Activated naive CD8-positive, alpha-beta T cell treated with anti-CD3 and anti-CD28 coated beads, Interleukin-2, amount 10 ng/mL, durations not matched to agents 7 days and 5 days (primary cell): Measurements from ENCODE around the gene SSBP4. TPM values are rescaled to one million over a fixed set of nuclear protein-coding genes. Genes with fewer than 3 reads are reported as not detected.

ENCODE experiments used
- ATAC-seq: fragments of 150-1000 bp; cut with Tn5 transposase; one replicate; pipeline ENCODE4 v1.10.0; 2021; ENCODE audit warnings: low read depth, moderate library complexity
- POLR2A ChIA-PET: fragments of 350-600 bp; sonication (Branson Sonifier 250); formaldehyde crosslinking; loops from one replicate; lab custom pipeline; 2021; ENCODE audit warnings: antibody characterized with exemption; lab: Charles Lee
- DNase-seq: peaks from one replicate; pipeline ENCODE4 v3.0.0; 2021
- H3K27ac Mint-ChIP-seq: one replicate; pipeline ENCODE4 v1.8.0; 2022; ENCODE audit warnings: mild to moderate bottlenecking, mixed read lengths
- H3K27me3 Mint-ChIP-seq: one replicate; pipeline ENCODE4 v1.8.0; 2022; ENCODE audit warnings: mild to moderate bottlenecking, moderate library complexity, mixed read lengths
- H3K36me3 Mint-ChIP-seq: one replicate; pipeline ENCODE4 v1.8.0; 2021; ENCODE audit warnings: mild to moderate bottlenecking, mixed read lengths
- H3K4me1 Mint-ChIP-seq: one replicate; pipeline ENCODE4 v1.8.0; 2021; ENCODE audit warnings: mixed read lengths
- H3K4me3 Mint-ChIP-seq: one replicate; pipeline ENCODE4 v1.8.0; 2022; ENCODE audit warnings: mild to moderate bottlenecking, moderate library complexity, mixed read lengths
- H3K9me3 Mint-ChIP-seq: one replicate; pipeline ENCODE4 v1.8.0; 2021; ENCODE audit warnings: mixed read lengths
- total RNA-seq, 2 experiments: library from RNA; stranded (reverse); gene quantifications; one replicate each; pipeline ENCODE4 v1.2.3, GENCODE V29; 2021

The SSBP4 gene
- total RNA-seq, 2 experiments from 2014 or later: 152 to 158 TPM

DNA sequence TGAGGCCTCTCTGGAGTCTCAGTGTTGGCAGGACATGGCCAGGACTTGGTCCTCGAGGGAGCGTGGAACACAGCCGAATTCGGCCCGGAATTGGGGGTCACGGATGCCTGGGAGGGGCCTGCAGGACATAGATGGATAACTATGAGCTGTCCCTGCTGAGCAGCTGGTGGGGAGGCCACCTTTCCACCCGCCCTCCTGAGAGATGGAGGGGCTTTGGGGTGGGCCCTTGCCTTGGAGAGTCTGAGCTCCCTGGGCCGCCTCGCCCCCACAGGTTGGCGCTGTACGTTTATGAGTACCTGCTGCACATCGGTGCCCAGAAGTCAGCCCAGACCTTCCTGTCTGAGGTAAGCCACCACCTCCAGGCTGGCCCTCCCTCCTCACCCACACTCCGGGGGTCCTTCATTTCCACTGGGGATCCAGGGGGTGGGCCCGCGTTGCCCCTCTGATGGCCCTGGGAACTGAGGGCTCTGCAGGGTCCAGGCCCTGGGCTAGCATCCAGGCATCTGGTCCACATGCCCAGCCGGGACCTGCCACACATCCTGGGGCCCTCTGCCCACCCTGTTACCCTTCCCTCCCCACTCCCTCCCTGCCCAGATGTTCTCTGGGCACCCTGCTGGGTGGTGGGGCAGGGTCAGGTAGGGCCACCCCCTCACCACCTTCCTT is 8.0 kb downstream of the SSBP4 start:
- no peak for DNase-seq
- Mint-ChIP-seq H3K4me3 (no peak overlapping the region), H3K36me3 (peaks cover 12% of the 10 kb centered on the region), H3K4me1 (peaks cover 29% of the 10 kb centered on the region), H3K27ac (no peak overlapping the region), H3K27me3 (no peaks in the 10 kb centered on the region), H3K9me3 (no peaks in the 10 kb centered on the region)
- POLR2A ChIA-PET: no interaction called here
- ATAC-seq: no peak

DNA sequence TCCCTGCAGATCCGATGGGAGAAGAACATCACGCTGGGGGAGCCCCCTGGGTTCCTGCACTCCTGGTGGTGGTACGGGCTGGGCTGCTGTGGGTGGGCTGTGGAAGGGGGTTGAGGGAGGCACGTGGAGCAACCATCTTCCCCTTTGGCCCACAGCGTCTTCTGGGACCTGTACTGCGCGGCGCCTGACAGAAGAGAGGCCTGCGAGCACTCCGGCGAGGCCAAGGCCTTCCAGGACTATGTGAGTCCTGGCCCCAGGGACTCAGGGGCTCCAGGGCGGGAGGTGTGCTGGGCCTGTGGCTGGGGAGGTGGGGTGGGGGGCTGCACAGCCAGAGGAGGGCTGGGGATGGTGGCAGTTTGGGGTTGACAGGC is 8.5 kb downstream of the SSBP4 start:
- no peak overlapping the region for H3K27ac Mint-ChIP-seq
- no peaks in the 10 kb centered on the region for H3K27me3 Mint-ChIP-seq
- H3K36me3 Mint-ChIP-seq: peaks cover 10% of the 10 kb centered on the region
- ATAC-seq (no peak), DNase-seq (no peak)
- H3K4me3 Mint-ChIP-seq: no peak overlapping the region
- H3K4me1 Mint-ChIP-seq: peaks cover 25% of the 10 kb centered on the region
- POLR2A ChIA-PET: no interaction called here
- no peaks in the 10 kb centered on the region for H3K9me3 Mint-ChIP-seq

DNA sequence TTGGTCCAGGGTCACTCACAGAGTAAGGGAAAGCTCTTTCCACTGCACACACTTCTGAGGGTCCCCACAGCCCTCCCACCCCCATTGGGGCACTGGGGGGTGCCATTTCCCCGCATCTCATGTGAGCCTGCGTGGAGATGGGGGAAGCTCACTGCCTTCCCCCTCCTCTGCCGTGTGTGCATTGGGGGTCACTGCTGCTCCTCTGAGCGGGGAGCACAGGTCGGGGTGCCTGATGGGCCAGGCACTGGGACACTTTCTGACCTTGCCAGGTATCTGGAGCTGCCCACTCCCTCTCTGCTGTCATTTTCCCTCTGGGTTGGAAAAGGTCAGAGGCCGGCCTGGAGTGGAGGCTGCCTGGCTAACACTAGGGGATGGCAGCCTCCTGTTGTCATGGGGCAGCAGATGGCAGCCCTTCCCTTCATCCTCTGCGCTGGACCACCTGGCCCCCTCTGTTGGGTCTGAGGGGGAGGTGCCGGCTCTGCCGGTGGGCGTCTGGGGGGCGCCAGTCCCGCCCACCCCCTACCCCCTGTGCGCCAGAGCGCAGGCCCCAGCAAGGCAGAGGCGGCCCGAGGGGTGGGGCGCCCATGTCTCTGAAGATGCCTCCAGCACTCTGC is 9.1 kb downstream of the SSBP4 start:
- Mint-ChIP-seq H3K9me3 (no peaks in the 10 kb centered on the region), H3K4me3 (no peak overlapping the region), H3K4me1 (peaks cover 20% of the 10 kb centered on the region), H3K27ac (peak overlapping the region; percentile 69), H3K27me3 (no peaks in the 10 kb centered on the region), H3K36me3 (peaks cover 4% of the 10 kb centered on the region)
- peak; percentile 50 for DNase-seq
- POLR2A ChIA-PET: interaction anchor here (0.6 to 1.8 kb wide), 9 partner anchors 8 to 224 kb away, joined by 3 to 29 read pairs (median 5); partner anchors contain the start of genes ELL, JUND, RAB3A and SSBP4
- ATAC-seq: no peak

DNA sequence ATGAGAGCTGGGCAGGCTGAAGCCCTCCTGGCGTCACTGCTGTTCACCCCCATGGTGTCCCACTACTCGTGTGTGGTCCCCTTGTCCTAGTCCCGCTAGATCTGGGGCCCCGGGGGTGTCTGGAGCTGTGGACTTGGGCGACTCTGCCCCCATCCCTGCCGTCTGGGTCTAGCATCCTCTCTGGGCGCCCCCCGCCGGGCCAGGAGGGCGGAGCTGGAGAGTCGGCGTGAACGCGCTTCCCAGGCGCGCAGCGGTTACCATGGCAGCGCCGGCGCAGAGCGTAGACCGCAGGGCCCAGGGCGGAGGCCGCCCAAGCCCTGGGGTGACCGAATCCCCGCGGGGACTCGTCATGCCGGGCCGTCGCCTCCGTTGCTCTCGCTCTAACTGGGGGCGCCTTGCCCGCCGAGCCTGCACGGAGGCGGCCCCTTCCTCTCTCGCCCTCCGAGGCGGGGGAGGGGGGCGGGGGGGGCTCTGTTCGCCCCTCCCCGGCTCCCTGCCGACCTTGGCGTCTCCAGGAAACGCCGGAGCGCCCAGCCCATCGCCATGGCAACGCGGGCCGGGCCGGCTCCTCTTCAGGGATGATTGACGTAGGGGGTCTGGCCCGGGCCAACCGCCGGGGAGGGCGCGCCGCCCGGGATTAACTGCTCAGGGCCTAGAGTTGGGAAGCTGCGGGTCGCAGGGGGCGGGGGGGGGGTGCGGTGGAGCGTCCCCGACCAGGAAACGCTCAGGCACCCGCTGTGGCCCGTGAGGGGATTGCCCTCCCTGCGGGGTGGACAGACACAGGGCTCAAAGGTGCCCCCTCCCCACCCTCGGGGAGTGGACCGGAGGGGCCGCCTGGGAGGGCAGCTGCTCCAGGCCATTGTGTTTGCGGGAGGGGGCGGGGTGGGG is 9.8 kb downstream of the SSBP4 start:
- peak; percentile 77 for ATAC-seq
- Mint-ChIP-seq H3K27ac (peak overlapping the region; percentile 83), H3K27me3 (no peaks in the 10 kb centered on the region), H3K36me3 (peaks cover 4% of the 10 kb centered on the region), H3K4me3 (peak overlapping the region; percentile 73), H3K9me3 (no peaks in the 10 kb centered on the region), H3K4me1 (peaks cover 14% of the 10 kb centered on the region)
- POLR2A ChIA-PET: interaction anchor here (0.6 to 1.8 kb wide), 12 partner anchors 8 to 225 kb away, joined by 3 to 29 read pairs (median 4); partner anchors contain the start of genes ELL, JUND, RAB3A and SSBP4
- peak; percentile 95 for DNase-seq

DNA sequence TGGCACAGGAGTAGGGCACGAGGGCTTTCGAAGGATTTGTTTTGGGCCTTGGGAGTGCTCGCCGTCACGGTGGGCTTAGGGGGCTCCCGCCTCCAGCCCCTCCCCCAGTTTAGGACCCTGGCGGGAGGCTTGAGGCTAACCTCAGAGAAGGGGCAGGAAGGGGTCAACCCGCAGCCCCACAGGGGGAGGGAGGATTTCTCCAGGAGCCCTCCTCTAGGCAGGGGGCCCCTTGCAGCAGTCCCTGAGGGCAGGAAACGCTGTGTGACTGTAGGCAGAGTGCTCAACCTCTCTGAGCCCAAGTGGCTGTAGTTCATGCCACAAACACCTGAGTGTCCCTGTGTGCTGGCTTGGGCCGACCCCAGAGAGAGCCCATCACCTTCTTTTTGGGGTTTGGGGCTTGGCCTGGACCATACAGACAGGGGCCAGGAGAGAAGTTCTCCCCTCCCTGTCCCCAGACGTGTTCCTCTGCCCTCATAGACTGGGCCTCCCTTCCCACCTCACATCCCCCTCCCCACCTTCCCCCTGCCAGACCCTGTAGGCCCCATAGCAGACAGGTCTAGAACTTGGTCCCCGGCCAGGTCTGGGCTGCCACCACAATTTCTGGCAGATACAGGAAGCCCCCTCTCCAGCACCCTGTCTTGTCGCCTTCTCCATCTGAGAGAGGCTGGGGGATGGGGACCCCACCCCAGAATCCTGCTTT is 10.7 kb downstream of the SSBP4 start:
- DNase-seq: peak; percentile 64

DNA sequence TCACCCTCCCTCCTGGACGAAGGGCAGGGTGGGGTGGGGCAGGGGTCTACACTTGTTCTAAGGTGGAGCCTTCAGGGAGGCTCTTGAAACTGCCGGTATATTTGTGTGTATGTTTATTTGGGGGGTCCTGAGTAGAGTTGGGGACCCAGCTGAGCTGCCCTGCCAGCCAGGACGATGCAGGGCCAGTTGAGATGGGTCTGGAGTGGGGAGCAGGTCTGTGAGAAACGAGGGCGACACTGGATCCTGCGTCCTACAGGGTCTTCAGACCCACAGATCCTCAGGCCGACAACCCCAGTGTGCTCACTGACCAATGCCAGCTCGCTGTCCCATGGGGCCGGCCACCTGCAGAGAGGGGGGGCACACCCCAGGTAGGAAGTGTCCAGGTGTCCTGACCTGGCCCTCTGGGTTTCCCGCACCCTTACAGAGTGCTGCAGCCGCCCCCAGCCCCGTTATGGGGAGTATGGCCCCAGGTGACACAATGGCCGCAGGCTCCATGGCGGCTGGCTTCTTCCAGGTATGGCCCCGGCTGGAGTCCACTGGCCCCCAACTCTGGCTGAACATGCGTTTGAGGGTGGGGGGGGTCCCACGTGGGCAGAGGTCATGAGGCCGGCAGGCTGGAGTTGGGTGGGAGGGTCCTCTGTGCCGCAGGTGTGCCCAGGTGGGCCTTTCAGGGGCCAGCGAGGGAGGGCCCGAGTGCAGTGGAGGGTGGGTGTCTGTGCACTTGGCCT is 11.4 kb downstream of the SSBP4 start:
- Mint-ChIP-seq H3K27ac (peak overlapping the region; percentile 74), H3K9me3 (no peaks in the 10 kb centered on the region), H3K27me3 (no peaks in the 10 kb centered on the region), H3K4me1 (peaks cover 11% of the 10 kb centered on the region), H3K36me3 (peaks cover 4% of the 10 kb centered on the region), H3K4me3 (no peak overlapping the region)
- no peak for DNase-seq
- no peak for ATAC-seq
- POLR2A ChIA-PET: interaction anchor here (0.5 to 1.2 kb wide), 2 partner anchors 14 to 69 kb away, joined by 3 read pairs; no protein-coding TSS in a partner anchor

More for the DNA sequence above, 10.7 kb downstream of the SSBP4 start:
- Mint-ChIP-seq H3K36me3 (peaks cover 4% of the 10 kb centered on the region), H3K27ac (peak overlapping the region; percentile 83), H3K27me3 (no peaks in the 10 kb centered on the region), H3K9me3 (no peaks in the 10 kb centered on the region), H3K4me3 (peak overlapping the region; percentile 73), H3K4me1 (peaks cover 11% of the 10 kb centered on the region)
- peak; percentile 16 for ATAC-seq
- POLR2A ChIA-PET: interaction anchor here (0.6 to 1.8 kb wide), 4 partner anchors 9 to 152 kb away, joined by 4 to 29 read pairs (median 6); partner anchors contain the start of gene SSBP4

DNA sequence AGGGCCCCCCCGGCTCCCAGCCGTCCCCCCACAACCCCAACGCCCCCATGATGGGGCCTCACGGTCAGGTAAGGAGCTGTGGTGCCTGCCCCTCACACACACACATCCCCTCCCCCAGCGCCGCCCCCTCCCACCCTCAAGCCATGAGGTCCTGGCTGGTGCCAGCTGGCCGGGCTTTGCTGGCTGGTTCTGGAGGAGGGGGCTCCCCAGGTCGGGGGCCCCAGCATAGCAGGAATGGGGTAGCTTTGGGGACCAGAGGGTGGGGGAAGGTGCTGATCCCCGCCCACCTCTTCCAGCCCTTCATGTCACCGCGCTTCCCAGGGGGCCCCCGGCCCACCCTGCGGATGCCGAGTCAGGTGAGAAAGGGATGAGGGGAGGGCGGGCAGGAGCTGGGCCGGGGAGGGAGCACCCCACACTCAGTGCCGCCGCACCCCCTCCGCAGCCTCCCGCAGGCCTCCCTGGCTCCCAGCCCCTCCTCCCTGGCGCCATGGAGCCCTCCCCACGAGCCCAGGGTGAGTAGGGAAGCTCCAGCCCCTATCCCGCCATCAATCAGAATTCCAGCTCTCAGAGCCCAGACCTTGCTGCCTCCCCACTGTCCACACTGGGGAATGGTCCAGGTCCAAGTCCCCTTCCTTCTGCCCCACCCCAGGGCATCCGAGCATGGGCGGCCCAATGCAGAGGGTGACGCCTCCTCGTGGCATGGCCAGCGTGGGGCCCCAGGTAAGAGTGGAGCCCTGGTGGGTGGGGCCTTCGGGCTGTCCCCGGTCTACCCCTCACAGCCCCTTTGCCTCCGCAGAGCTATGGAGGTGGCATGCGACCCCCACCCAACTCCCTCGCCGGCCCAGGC is 12.4 kb downstream of the SSBP4 start:
- H3K36me3 Mint-ChIP-seq: peaks cover 1% of the 10 kb centered on the region
- no peak overlapping the region for H3K4me3 Mint-ChIP-seq
- no peak for ATAC-seq
- POLR2A ChIA-PET: interaction anchor here (1.2 kb wide), 3 partner anchors 9 to 15 kb away, joined by 3 to 4 read pairs (median 3); partner anchors contain the start of gene SSBP4
- no peak overlapping the region for H3K27ac Mint-ChIP-seq
- H3K27me3 Mint-ChIP-seq: no peaks in the 10 kb centered on the region
- no peaks in the 10 kb centered on the region for H3K9me3 Mint-ChIP-seq
- DNase-seq: no peak
- peaks cover 12% of the 10 kb centered on the region for H3K4me1 Mint-ChIP-seq

DNA sequence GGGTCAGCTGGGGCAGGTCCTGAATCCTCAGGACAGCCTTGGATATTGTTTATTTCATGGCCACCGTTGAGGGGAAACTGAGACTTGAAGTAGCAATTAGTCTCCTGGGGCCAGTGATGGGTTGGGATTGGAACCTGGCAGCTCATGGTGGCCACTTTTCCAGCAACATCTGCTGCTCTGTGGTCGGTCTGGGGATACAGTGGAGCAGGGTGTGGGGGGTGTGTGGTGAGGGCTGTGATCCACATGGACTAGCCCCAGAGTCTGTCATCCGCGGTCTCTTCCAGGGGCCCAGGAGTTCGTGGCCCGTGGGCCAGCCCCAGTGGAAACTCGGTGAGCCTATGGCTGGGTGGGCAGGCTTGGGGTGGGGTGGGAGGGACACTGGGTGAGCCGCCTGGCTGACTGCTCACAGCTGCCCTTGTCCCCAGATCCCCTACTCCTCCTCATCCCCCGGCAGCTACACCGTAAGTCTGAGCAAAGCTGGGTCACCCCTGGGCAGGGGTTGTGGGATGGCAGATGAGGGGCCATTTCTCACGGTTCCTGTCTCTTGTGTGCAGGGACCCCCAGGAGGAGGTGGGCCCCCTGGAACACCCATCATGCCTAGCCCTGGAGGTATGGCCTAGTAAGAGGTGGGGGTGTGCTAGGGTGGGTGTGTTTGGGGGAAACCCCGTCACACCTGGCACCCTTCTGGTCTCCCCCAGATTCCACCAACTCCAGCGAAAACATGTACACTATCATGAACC is 13.2 kb downstream of the SSBP4 start:
- peaks cover 12% of the 10 kb centered on the region for H3K4me1 Mint-ChIP-seq
- H3K4me3 Mint-ChIP-seq: peak overlapping the region; percentile 5

DNA sequence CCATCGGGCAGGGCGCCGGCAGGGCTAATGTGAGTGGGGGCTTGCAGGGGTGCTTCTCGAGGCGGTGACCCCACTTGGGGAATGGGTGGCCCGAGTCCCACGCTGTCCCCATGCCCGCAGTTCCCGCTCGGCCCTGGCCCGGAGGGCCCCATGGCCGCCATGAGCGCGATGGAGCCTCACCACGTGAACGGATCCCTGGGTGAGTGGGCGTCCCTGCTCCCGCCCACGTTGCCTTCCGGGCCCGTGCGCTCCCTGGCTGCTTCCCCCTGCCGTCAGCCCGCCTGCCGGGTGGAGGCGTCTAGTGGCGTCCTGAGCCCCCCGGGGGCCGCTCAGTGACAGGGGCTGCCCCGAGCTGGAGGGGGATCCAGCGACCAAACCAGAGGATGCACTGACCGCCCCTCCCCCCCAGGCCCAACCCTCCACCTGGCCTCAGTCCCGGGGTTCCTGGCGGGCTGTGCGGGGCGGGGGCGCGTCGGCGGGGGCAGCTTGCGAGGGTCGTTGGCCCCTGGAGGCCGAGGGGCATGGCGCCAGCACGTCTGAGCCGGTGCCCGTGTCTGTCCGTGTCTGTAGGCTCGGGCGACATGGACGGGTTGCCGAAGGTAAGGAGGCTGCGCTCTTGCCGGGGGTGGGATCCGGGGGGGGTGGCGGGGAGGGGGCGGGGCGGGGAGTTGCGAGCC is 14.0 kb downstream of the SSBP4 start:
- DNase-seq: peak; percentile 68
- POLR2A ChIA-PET: no interaction called here
- Mint-ChIP-seq H3K27me3 (no peaks in the 10 kb centered on the region), H3K9me3 (no peaks in the 10 kb centered on the region), H3K4me3 (peak overlapping the region; percentile 5), H3K4me1 (peaks cover 12% of the 10 kb centered on the region), H3K36me3 (peaks cover 1% of the 10 kb centered on the region), H3K27ac (no peak overlapping the region)
- ATAC-seq: peak; percentile 3

More for the DNA sequence above, 13.2 kb downstream of the SSBP4 start:
- no peaks in the 10 kb centered on the region for H3K27me3 Mint-ChIP-seq
- H3K27ac Mint-ChIP-seq: no peak overlapping the region
- POLR2A ChIA-PET: interaction anchor here (1.2 kb wide), 2 partner anchors 8 to 13 kb away, joined by 3 to 4 read pairs; partner anchors contain the start of gene SSBP4
- DNase-seq (no peak), ATAC-seq (no peak)
- H3K36me3 Mint-ChIP-seq: peaks cover 1% of the 10 kb centered on the region
- no peaks in the 10 kb centered on the region for H3K9me3 Mint-ChIP-seq

DNA sequence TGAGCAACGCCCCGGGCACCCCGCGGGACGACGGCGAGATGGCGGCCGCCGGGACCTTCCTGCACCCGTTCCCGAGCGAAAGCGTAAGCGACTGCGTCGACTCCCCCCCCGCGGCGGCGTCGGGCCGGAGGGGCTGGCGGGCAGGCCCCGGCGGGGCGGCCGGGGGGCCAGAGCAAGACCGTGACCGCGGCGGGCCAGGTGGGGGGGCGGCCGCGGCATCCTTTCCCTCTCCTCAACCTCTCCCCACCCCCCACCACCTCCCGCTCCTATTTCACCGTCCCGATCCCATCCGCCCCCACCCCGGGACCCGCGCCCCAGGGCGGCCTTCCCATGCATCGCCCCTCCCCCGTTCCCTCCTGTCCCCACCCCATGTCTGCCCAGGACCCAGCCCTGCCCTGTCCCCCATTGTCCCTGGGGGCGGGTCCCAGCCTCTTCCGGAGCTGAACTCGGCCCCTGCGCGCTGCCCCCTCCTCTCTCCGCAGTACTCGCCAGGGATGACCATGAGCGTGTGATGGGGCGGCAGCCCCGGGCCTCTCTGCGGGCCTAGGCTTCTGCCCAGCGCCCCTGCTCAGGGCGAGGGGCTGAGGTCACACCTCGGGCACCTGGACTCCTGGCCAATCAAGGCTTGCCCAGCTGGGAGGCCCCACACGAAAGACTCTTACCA is 14.7 kb downstream of the SSBP4 start:
- Mint-ChIP-seq H3K4me3 (peak overlapping the region; percentile 65), H3K27me3 (no peaks in the 10 kb centered on the region), H3K36me3 (peaks cover 1% of the 10 kb centered on the region), H3K9me3 (no peaks in the 10 kb centered on the region), H3K27ac (peak overlapping the region; percentile 42), H3K4me1 (peaks cover 12% of the 10 kb centered on the region)
- no peak for DNase-seq
- no peak for ATAC-seq
- POLR2A ChIA-PET: no interaction called here
